Loucy (cell line): ENCODE measurements around the gene UBN1.

Source experiments
- CTCF ChIP-seq: fragments of 200-600 bp; sonication (generic); conservative IDR thresholded peaks from 2 replicates; pipeline ENCODE4 v1.5.1; 2014; ENCODE audit warnings: mild to moderate bottlenecking, antibody characterized with exemption, low read length
- EZH2phosphoT487 ChIP-seq: fragments of 200-600 bp; IDR thresholded peaks from 2 replicates; pipeline ENCODE4 v1.6.1; 2018; ENCODE audit warnings: antibody characterized with exemption, mild to moderate bottlenecking, moderate library complexity, borderline replicate concordance

GRCh38 chr16:4800290-4801041 lies 46.8 kb upstream of the UBN1 start:
- TF ChIP-seq CTCF (no peak), EZH2phosphoT487 (no peak)
